PC-3 (cell line): ENCODE measurements around the gene ZNF532.

ENCODE experiments used
- EZH2 ChIP-seq: fragments of 300-600 bp; sonication (generic); IDR thresholded peaks from one replicate; pipeline ENCODE4 v1.6.1; 2017; ENCODE audit warnings: antibody characterized with exemption, mild to moderate bottlenecking, low read length; ENCODE audit not compliant: unreplicated experiment
- EZH2phosphoT487 ChIP-seq: fragments of 300-600 bp; sonication (generic); IDR thresholded peaks from 2 replicates; pipeline ENCODE4 v1.6.1; 2018; ENCODE audit warnings: mild to moderate bottlenecking, antibody characterized with exemption, low read length, borderline replicate concordance
- TF ChIP-seq, protein P1 (sequence below): fragments of 300-600 bp; sonication (generic); conservative IDR thresholded peaks from 2 replicates; pipeline ENCODE4 v1.5.1; 2017; ENCODE audit warnings: antibody characterized with exemption, low read depth, mild to moderate bottlenecking, low read length

DNA sequence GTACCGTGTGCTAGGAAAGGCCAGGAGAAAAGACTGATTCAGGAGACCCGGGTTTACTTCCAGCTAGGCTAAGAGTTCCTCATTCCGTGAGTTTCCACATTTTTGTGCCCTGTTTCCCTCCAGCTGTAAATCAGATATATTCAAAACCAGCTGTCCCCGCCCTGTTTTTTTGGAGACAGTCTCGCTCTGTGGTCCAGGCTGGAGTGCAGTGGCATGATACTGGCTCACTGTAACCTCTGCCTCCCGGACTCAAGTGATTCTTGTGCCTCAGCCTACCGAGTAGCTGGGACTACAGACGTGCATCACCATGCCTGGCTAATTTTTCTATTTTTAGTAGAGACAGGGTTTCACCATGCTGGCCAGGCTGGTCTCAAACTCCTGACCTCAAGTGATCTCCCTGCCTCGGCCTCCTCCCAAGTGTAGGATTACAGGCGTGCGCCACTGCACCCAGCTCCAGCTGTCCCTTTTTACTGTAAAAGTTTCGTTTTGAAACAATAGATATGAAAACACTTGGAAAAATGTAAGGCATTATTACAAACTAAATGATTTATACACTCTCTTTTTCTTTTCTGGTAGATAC is 162.2 kb downstream of the ZNF532 start:
- TF ChIP-seq, protein P1, sequence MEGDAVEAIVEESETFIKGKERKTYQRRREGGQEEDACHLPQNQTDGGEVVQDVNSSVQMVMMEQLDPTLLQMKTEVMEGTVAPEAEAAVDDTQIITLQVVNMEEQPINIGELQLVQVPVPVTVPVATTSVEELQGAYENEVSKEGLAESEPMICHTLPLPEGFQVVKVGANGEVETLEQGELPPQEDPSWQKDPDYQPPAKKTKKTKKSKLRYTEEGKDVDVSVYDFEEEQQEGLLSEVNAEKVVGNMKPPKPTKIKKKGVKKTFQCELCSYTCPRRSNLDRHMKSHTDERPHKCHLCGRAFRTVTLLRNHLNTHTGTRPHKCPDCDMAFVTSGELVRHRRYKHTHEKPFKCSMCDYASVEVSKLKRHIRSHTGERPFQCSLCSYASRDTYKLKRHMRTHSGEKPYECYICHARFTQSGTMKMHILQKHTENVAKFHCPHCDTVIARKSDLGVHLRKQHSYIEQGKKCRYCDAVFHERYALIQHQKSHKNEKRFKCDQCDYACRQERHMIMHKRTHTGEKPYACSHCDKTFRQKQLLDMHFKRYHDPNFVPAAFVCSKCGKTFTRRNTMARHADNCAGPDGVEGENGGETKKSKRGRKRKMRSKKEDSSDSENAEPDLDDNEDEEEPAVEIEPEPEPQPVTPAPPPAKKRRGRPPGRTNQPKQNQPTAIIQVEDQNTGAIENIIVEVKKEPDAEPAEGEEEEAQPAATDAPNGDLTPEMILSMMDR, result no peak
- TF ChIP-seq EZH2, result no peak
- no peak for TF ChIP-seq EZH2phosphoT487
